Measurements from ENCODE around the gene PPP1R12B.
"Not testable (repeated sequence)": the region's sequence is repeated elsewhere in the genome, so short reads cannot be mapped to it uniquely, and the experiment has no call there.

The PPP1R12B gene

DNA sequence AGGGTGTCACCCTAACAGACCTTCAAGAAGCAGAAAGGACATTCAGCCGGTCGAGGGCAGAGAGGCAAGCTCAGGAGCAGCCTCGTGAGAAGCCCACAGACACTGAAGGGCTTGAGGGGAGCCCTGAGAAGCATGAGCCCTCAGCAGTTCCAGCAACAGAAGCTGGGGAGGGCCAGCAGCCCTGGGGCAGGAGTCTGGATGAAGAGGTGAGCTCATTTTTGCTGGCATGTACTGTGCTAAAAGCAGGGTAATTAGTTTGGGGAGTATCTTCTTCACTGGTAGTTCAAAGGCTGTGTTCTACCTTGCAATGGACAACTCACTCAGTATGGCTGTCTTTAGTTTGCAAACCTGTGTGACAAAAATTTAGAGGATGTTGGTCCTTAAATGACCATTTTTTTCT is 144.6 kb downstream of the PPP1R12B start:
- H3K27ac Mint-ChIP-seq, H3K27me3 Mint-ChIP-seq: not testable (repeated sequence)

DNA sequence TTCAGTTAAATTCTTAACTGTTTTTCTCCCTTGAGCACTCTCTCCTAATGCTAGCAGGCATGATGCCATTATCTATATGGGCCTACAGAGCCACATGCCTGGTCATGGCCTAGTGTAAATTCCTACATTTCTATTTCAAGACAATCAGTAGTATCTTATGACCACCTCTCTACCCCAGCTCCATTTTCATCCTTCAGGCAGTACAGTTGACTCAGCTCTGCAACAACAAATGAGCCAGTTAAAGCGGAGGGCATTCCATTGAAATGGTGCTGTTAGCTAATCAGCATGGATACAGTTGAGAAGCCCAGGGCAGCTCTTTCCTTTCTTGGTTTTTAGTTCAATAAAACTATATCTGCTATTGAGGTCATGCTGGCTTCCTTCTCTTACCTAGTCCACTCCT is 150.0 kb downstream of the PPP1R12B start:
- no peaks in the 10 kb centered on the region for H3K4me1 Mint-ChIP-seq (ENCODE audit: low read depth)
- peaks cover 50% of the 10 kb centered on the region for H3K36me3 Mint-ChIP-seq (ENCODE audit: low read depth)

More for the DNA sequence above, 144.6 kb downstream of the PPP1R12B start:
- not testable (repeated sequence) for H3K4me3 Mint-ChIP-seq, H3K9me3 Mint-ChIP-seq, DNase-seq
- Mint-ChIP-seq H3K4me1 (ENCODE audit: low read depth) (peaks cover 11% of the 10 kb centered on the region), H3K36me3 (ENCODE audit: low read depth) (peaks cover 68% of the 10 kb centered on the region)

DNA sequence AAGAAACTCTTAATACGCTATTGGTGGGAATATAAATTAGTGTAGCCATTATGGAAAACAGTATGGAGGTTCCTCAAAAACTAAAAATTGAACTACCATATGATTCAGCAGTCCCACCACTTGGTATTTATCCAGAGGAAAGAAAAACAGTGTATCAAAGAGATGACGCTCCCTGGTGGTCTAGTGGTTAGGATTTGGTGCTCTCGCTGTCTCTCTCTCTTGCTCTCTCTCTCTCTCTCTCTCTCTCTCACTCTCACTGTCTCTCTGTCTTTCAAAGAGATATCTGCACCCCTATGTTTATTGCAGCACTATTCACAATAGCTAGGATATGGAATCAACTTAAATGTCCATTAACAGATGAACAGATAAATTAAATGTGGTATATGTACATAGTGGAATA is 151.5 kb downstream of the PPP1R12B start:
- H3K9me3 Mint-ChIP-seq; DNase-seq; H3K4me1 Mint-ChIP-seq (ENCODE audit: low read depth); H3K4me3 Mint-ChIP-seq; H3K27ac Mint-ChIP-seq; H3K27me3 Mint-ChIP-seq: not testable (repeated sequence)
- H3K36me3 Mint-ChIP-seq (ENCODE audit: low read depth) = peaks cover 46% of the 10 kb centered on the region

More for the DNA sequence above, 150.0 kb downstream of the PPP1R12B start:
- Mint-ChIP-seq H3K27me3 (no peaks in the 10 kb centered on the region), H3K4me3 (no peak overlapping the region), H3K27ac (no peak overlapping the region), H3K9me3 (no peaks in the 10 kb centered on the region)
- no peak for DNase-seq

DNA sequence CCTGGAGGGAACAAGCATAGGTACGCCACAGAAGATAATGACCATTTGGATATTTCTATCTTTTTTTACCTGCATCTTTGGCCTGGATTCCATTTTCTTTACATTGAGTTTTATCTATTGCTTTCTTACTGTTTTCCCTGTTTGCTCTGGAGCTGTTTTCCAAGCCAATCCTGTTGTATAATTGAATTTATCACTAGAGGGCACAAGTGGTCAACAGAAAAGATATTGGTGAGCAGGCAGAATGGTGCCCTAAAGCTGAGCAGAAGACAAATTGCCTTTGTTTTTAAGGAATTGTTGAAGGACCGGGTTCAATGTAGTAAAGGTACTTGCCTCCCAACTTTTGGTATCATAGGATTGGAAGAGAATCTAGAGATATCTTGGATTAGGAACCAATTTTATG is 152.8 kb downstream of the PPP1R12B start:
- Mint-ChIP-seq H3K27ac (no peak overlapping the region), H3K4me1 (ENCODE audit: low read depth) (no peaks in the 10 kb centered on the region), H3K36me3 (ENCODE audit: low read depth) (peaks cover 39% of the 10 kb centered on the region), H3K27me3 (no peaks in the 10 kb centered on the region), H3K4me3 (no peak overlapping the region), H3K9me3 (no peaks in the 10 kb centered on the region)
- no peak for DNase-seq

DNA sequence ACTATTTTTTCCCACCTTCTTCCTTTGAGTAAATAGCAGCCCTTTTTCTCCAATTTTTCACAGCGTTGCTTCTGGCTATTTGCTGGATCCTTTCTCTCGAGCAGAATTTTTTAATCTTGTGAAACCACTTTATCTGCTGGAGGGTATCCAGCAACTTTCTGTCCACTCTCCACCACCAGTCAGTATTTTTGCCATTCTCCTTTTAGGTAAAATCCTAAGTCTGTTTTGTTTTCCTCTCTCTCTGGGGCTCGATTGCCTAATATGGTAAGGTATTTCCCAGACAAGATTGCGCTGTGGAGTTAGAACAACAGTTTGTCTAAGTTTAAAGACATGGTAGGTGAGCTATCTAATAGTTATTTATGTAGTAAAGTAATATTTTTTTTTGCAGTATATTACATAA is 156.9 kb downstream of the PPP1R12B start:
- H3K27ac Mint-ChIP-seq = no peak overlapping the region
- DNase-seq = no peak
- H3K36me3 Mint-ChIP-seq (ENCODE audit: low read depth) = peaks cover 35% of the 10 kb centered on the region
- no peaks in the 10 kb centered on the region for H3K4me1 Mint-ChIP-seq (ENCODE audit: low read depth)
- no peak overlapping the region for H3K4me3 Mint-ChIP-seq
- H3K27me3 Mint-ChIP-seq = no peaks in the 10 kb centered on the region
- H3K9me3 Mint-ChIP-seq = no peaks in the 10 kb centered on the region

DNA sequence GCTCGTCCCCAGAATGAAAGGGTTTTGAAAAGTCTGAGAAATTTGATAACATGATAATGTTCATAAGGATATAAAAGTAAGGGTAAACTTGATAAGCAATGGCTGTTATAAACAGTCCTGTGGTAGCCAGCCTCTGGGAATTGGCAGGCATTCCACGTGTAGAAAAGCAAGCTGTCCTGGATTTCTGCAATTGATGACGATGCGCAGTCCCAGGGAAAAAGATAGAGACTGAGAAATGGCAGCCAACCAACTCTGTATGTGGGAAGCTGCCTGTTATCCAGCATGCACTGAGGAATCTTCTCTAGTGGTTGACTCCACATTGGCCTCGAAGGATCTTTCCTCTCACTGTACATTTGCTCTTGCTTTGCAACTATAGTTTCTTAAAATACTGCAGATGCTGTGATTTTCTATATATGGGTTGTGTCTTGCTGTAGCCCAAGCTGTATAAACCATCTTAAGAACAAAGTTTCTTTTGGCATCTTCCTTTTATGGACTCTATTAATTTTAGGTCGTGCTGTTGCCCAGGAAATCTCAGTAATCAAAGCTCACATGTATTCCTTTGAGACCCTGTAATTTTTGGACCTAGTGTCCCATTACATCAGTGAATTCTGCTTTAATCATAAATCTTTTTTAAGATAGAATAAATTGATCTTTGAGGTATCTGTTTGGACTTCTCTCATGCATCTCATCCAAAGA is 157.5 kb downstream of the PPP1R12B start:
- H3K27me3 Mint-ChIP-seq; DNase-seq; H3K9me3 Mint-ChIP-seq; H3K4me1 Mint-ChIP-seq (ENCODE audit: low read depth); H3K27ac Mint-ChIP-seq; H3K4me3 Mint-ChIP-seq: not testable (repeated sequence)
- peaks cover 37% of the 10 kb centered on the region for H3K36me3 Mint-ChIP-seq (ENCODE audit: low read depth)

DNA sequence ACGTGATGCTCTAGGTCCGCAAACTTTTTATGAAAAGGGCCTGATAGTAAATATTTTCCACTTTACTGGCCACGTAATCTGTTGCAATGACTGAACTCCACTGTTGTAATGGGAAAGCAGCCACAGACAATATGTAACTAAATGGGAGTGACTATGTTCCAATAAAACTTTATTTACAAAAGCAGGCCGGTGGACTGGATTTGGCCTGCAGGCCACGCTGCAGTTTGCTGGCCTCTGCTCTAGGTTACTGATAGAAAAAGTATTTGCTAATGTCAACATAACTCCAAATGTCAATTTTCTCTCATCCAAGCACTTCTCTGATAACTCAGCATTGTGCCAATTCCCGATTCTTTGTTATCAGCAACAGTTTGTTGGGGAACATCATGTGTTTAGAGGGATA is 160.4 kb downstream of the PPP1R12B start:
- DNase-seq; H3K27ac Mint-ChIP-seq; H3K27me3 Mint-ChIP-seq; H3K4me1 Mint-ChIP-seq (ENCODE audit: low read depth); H3K9me3 Mint-ChIP-seq; H3K4me3 Mint-ChIP-seq: not testable (repeated sequence)
- H3K36me3 Mint-ChIP-seq (ENCODE audit: low read depth) = peaks cover 24% of the 10 kb centered on the region

DNA sequence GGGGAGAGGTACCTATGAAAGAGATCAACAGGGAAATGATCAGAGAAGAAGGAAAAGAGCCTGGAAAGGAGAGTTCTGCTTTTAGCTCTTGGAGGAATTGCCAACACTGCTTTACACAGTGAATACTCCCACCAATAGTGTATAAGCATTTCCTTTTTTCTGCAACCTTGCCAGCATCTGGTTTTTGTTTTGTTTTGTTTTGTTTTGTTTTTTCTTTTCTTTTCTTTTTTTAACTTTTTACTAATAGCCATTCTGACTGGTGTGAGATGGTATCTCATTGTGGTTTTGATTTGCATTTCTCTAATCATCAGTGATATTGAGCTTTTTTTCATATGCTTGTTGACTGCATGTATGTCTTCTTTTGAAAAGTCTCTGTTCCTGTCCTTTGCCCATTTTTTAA is 165.4 kb downstream of the PPP1R12B start:
- not testable (repeated sequence) for DNase-seq; H3K4me3 Mint-ChIP-seq; H3K4me1 Mint-ChIP-seq (ENCODE audit: low read depth); H3K27ac Mint-ChIP-seq; H3K27me3 Mint-ChIP-seq; H3K9me3 Mint-ChIP-seq
- H3K36me3 Mint-ChIP-seq (ENCODE audit: low read depth) = peaks cover 22% of the 10 kb centered on the region

DNA sequence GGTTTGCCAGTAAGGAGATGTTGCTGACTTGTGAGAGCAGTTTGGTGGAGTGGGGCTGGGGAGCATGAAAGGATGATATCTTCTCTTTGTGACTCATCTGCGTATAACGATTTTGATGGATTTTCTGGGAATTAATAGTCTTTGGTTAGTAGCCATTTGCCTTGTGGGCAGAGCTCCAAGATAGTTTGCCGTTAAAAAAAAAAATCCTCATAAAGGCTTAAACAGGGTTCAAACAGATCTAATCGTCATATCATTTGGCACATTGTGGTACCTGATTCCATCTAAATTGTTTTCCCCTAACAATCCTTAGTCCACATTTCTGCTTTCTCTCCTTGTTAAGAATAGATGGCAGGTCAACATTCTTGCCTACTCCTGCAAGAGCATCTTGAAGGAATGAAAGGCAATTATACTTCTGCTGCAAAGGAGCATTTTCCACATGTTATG is 168.0 kb downstream of the PPP1R12B start:
- no peak for DNase-seq
- Mint-ChIP-seq H3K27ac (no peak overlapping the region), H3K9me3 (no peaks in the 10 kb centered on the region), H3K27me3 (no peaks in the 10 kb centered on the region), H3K4me1 (ENCODE audit: low read depth) (no peaks in the 10 kb centered on the region), H3K4me3 (no peak overlapping the region), H3K36me3 (ENCODE audit: low read depth) (peaks cover 18% of the 10 kb centered on the region)

DNA sequence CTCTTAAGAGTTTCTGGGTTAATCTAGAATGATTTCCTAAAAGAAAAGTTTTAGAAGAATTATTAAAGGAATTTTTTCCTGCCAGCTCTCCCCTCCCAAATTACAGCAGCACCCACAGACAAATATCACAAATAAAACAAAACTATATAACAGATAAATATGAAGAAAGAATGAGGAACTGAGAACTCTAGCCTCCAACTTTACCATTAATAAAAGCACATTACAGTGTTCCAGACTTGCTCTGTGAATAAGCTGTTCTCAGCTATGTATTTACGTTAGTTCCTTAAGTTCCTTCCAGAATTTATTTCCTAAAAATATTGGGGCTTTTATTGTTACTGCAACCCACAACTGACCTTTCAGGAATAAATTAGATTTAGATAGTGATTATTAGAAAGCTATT is 168.6 kb downstream of the PPP1R12B start:
- H3K4me1 Mint-ChIP-seq (ENCODE audit: low read depth); H3K27me3 Mint-ChIP-seq; H3K4me3 Mint-ChIP-seq; H3K9me3 Mint-ChIP-seq; H3K27ac Mint-ChIP-seq; DNase-seq: not testable (repeated sequence)
- H3K36me3 Mint-ChIP-seq (ENCODE audit: low read depth) = peaks cover 14% of the 10 kb centered on the region

DNA sequence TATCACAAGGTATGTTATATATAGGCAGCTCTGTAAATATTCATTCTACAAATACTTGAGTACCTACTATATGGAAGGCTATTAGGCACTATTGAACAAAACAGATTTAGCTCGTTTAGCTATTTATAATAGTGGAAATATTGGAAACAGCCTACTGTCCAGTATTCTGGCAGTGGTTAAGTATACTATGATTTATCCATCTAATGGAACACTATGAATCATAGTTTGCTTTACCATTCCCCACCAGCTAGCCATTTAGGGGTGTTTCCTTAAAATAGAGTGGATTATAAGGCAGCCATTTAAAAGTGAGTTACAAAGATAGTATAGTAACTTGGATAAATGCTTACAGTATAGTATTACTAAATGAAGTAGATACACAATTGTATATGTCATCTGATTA is 169.7 kb downstream of the PPP1R12B start:
- H3K4me3 Mint-ChIP-seq; DNase-seq; H3K27me3 Mint-ChIP-seq; H3K27ac Mint-ChIP-seq; H3K9me3 Mint-ChIP-seq; H3K4me1 Mint-ChIP-seq (ENCODE audit: low read depth): not testable (repeated sequence)
- H3K36me3 Mint-ChIP-seq (ENCODE audit: low read depth) = peaks cover 13% of the 10 kb centered on the region

DNA sequence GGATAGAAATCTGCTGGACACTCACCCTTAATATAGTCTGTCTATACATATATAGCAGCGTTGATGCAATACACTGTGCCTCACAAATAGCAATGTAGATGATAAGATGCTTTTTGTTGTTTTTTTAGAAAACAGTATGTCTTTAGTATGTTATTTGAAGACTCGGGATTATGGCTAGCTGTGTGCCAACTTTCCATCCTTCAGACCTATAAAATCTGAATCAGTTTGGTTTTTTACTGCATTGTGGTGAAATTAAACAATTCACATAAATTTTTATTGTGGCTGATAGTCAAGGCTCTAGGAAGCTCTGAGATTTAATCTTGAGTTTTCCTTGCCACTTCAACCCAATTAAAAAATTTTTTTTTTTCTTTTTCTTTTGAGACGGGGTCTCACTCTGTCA is 170.4 kb downstream of the PPP1R12B start:
- H3K27me3 Mint-ChIP-seq; H3K9me3 Mint-ChIP-seq; H3K27ac Mint-ChIP-seq; DNase-seq; H3K4me3 Mint-ChIP-seq; H3K4me1 Mint-ChIP-seq (ENCODE audit: low read depth): not testable (repeated sequence)
- peaks cover 13% of the 10 kb centered on the region for H3K36me3 Mint-ChIP-seq (ENCODE audit: low read depth)

DNA sequence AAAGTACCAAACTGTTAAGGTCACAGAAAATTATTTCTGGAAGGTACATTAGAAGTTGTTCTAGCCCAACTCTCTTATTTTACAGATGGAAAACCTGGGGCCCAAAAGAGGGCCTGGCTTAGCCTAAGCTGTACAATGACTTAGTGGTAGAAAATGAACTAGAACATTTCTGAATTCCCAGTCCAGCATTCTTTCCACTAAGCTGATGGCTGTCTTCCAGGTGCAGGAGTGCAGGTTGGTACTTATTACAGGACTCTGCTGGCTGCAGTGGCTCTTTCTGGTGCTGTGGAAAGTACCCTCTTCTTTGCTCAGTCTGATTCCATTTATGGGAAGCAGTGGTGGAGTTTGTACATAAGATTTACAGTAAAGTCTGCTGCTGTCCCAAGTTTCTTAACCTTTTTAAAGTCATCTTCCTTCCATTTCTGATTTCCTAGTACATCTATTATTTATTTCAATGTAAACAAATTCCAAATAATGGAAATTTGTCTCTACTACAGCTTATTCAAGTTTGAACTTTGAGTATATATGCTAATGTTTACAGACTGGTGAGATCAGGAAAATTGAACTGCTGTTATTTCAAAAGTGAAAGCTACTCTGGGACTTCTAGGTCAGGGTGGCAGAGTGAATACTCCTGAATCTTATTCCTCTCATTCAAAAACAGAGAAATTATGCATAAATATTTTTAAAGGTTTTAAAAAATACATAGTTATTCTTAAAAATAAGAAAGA is 171.8 kb downstream of the PPP1R12B start:
- not testable (repeated sequence) for H3K9me3 Mint-ChIP-seq; H3K4me3 Mint-ChIP-seq; H3K27me3 Mint-ChIP-seq; DNase-seq; H3K27ac Mint-ChIP-seq; H3K4me1 Mint-ChIP-seq (ENCODE audit: low read depth)
- H3K36me3 Mint-ChIP-seq (ENCODE audit: low read depth) = peaks cover 10% of the 10 kb centered on the region

DNA sequence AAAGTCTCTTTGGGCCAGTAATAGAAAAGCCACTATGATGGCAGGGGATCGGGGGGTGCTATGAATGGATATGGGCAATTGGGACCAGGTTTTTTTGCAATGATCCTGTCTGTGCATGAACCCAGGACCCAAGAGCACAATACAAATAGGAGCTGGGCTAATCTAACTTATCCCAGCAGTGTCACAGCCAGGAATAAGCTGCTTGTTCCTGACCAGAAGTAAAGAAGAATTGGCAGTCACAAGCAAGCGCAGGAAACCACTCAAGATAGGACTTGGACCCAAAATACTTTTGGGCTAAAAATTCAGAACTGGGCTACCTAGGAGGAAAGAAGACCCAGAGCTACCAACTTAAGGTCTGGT is 172.3 kb downstream of the PPP1R12B start:
- not testable (repeated sequence) for H3K9me3 Mint-ChIP-seq

DNA sequence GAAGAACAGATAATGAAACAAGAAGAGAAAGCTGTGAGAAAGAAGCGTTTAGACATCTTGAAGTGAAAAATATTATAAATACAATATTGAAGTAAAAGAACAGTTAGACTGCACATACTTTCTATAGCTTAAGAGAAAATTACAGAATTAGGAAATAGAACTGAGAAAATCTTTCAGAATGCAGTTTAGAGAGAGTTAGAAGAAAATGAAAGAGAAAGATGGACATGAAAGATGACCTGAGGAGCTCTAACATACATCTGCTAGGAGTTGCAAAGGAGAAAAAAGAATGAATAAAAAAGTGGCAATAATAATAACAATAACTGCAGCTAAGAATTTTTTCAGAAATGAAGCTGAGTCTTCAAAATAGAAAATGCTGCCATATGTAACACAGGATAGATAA is 173.0 kb downstream of the PPP1R12B start:
- not testable (repeated sequence) for H3K27ac Mint-ChIP-seq

More for the DNA sequence above, 172.3 kb downstream of the PPP1R12B start:
- H3K4me1 Mint-ChIP-seq (ENCODE audit: low read depth); H3K27ac Mint-ChIP-seq; H3K27me3 Mint-ChIP-seq; H3K4me3 Mint-ChIP-seq; DNase-seq: not testable (repeated sequence)
- H3K36me3 Mint-ChIP-seq (ENCODE audit: low read depth) = peaks cover 10% of the 10 kb centered on the region

More for the DNA sequence above, 173.0 kb downstream of the PPP1R12B start:
- H3K4me3 Mint-ChIP-seq; DNase-seq; H3K27me3 Mint-ChIP-seq; H3K36me3 Mint-ChIP-seq (ENCODE audit: low read depth); H3K4me1 Mint-ChIP-seq (ENCODE audit: low read depth); H3K9me3 Mint-ChIP-seq: not testable (repeated sequence)

All from activated T-cell treated with anti-CD3 and anti-CD28 coated beads, Interleukin-2, amount 50 U/mL, for 24 hours (primary cell).